H1 (cell line): Measurements from ENCODE around the gene RPS6KA6. TPM values are rescaled to one million over a fixed set of nuclear protein-coding genes. Genes with fewer than 3 reads are reported as not detected.

ENCODE experiments used
- CTCF ChIA-PET: fragments of 300-600 bp; sonication (Branson Sonifier 250); formaldehyde crosslinking; loops from one replicate; lab custom pipeline; 2021; ENCODE audit not compliant: partially characterized antibody; lab: Charles Lee
- POLR2A ChIA-PET: fragments of 300-600 bp; sonication (Branson Sonifier 250); formaldehyde crosslinking; loops from one replicate; lab custom pipeline; 2021; ENCODE audit warnings: inconsistent platforms; ENCODE audit not compliant: partially characterized antibody; lab: Charles Lee
- DNase-seq, 2 experiments: peaks; one replicate each; pipeline versions ENCODE4 v3.0.0 to v3.0.0-alpha.2; 2010 to 2022; ENCODE audit warnings: low spot score in 2 of 2, low read depth in 1 of 2, mixed read lengths in 1 of 2
- FAIRE-seq: peaks from 2 replicates; lab custom pipeline; 2011; peaks lifted over from hg19 to GRCh38; lab: Jason Lieb, UNC
- H2AFZ ChIP-seq: 2 replicates; pipeline ENCODE4 v1.8.1; 2012; ENCODE audit warnings: low read length, inconsistent platforms
- H2AK5ac ChIP-seq: 2 replicates; pipeline ENCODE4 v1.6.1; 2013; ENCODE audit warnings: low read depth, low read length
- H2BK120ac ChIP-seq: replicated peaks from 2 replicates; pipeline ENCODE3; 2013; ENCODE audit warnings: low read depth, low read length, inconsistent platforms
- H2BK12ac ChIP-seq: 2 replicates; pipeline ENCODE4 v1.6.1; 2013; ENCODE audit warnings: low read depth, low read length
- H2BK15ac ChIP-seq: 2 replicates; pipeline ENCODE4 v1.6.1; 2013; ENCODE audit warnings: low read length
- H2BK20ac ChIP-seq: 2 replicates; pipeline ENCODE4 v1.6.1; 2013; ENCODE audit warnings: low read length
- H2BK5ac ChIP-seq: 2 replicates; pipeline ENCODE4 v1.6.1; 2013; ENCODE audit warnings: low read depth, low read length
- H3K14ac ChIP-seq: 2 replicates; pipeline ENCODE4 v1.6.1; 2013; ENCODE audit warnings: inconsistent platforms; ENCODE audit not compliant: insufficient read length
- H3K18ac ChIP-seq: 2 replicates; pipeline ENCODE4 v1.6.1; 2013; ENCODE audit warnings: low read length; ENCODE audit errors: extremely low read depth
- H3K23ac ChIP-seq: 2 replicates; pipeline ENCODE4 v1.6.1; 2013; ENCODE audit warnings: inconsistent platforms; ENCODE audit not compliant: insufficient read length
- H3K23me2 ChIP-seq: 2 replicates; pipeline ENCODE4 v1.6.1; 2013; ENCODE audit warnings: low read depth, low read length
- H3K27ac ChIP-seq: 2 replicates; pipeline ENCODE4 v1.6.1; 2011; ENCODE audit warnings: low read depth, low read length, inconsistent platforms
- H3K27me3 ChIP-seq, 4 experiments: replicated peaks in 1 of 4; 1 replicate in 1 of 4; 2 replicates in 3 of 4; pipeline versions ENCODE4 v1.6.1 to v1.8.1; 2011 to 2013; ENCODE audit warnings: low read length in 3 of 4, mild to moderate bottlenecking in 3 of 4, inconsistent platforms in 2 of 4, mixed read lengths in 2 of 4, moderate library complexity in 1 of 4; ENCODE audit not compliant: control insufficient read depth in 3 of 4, insufficient read depth in 3 of 4; ENCODE audit errors: extremely low read depth in 1 of 4
- H3K36me3 ChIP-seq, 4 experiments: 2 replicates each; pipeline versions ENCODE4 v1.6.1 to v1.8.1; 2011 to 2013; ENCODE audit warnings: mild to moderate bottlenecking in 4 of 4, low read length in 3 of 4, moderate library complexity in 2 of 4, control low read depth in 1 of 4, inconsistent platforms in 1 of 4; ENCODE audit not compliant: insufficient read depth in 4 of 4, control insufficient read depth in 2 of 4
- H3K4ac ChIP-seq: replicated peaks from 2 replicates; pipeline ENCODE3; 2013; ENCODE audit warnings: low read length, low read depth, mixed read lengths, inconsistent platforms; ENCODE audit not compliant: insufficient read length
- H3K4me1 ChIP-seq, 4 experiments: replicated peaks in 1 of 4; 1 replicate in 1 of 4; 2 replicates in 3 of 4; pipeline versions ENCODE4 v1.6.1 to v1.8.1; 2011 to 2013; ENCODE audit warnings: low read length in 3 of 4, inconsistent platforms in 2 of 4, mixed read lengths in 1 of 4; ENCODE audit not compliant: insufficient read depth in 4 of 4, control insufficient read depth in 3 of 4
- H3K4me2 ChIP-seq, 2 experiments: 2 replicates each; pipeline versions ENCODE4 v1.6.1 to v1.8.1; 2011 to 2013; ENCODE audit warnings: low read depth in 2 of 2, low read length in 2 of 2, control low read depth in 1 of 2, inconsistent platforms in 1 of 2, mild to moderate bottlenecking in 1 of 2; ENCODE audit not compliant: insufficient read depth in 1 of 2
- H3K4me3 ChIP-seq, 4 experiments: fragments of 200-600, 300-600 bp in 1 of 4; sonication (generic), shearing (Covaris generic), sonication (Bioruptor Twin) in 1 of 4; 2 replicates each; pipeline versions ENCODE4 v1.5.1 to v1.8.1; 2011 to 2016; ENCODE audit warnings: low read length in 4 of 4, low read depth in 3 of 4, control low read depth in 2 of 4, inconsistent platforms in 2 of 4, mild to moderate bottlenecking in 2 of 4, mixed read lengths in 1 of 4, moderate library complexity in 1 of 4; ENCODE audit not compliant: insufficient read depth in 2 of 4; ENCODE audit errors: extremely low read depth in 1 of 4
- H3K56ac ChIP-seq: replicated peaks from 2 replicates; pipeline ENCODE3; 2013; ENCODE audit warnings: low read depth, mild to moderate bottlenecking, mixed read lengths, low read length, inconsistent platforms; ENCODE audit not compliant: insufficient read length
- H3K79me1 ChIP-seq: 2 replicates; pipeline ENCODE4 v1.6.1; 2013; ENCODE audit warnings: low read depth, low read length, control low read depth
- H3K79me2 ChIP-seq, 2 experiments: 2 replicates each; pipeline versions ENCODE4 v1.6.1 to v1.8.1; 2012 to 2013; ENCODE audit warnings: low read length in 2 of 2, mild to moderate bottlenecking in 2 of 2, inconsistent platforms in 1 of 2; ENCODE audit not compliant: insufficient read depth in 2 of 2, control insufficient read depth in 1 of 2
- H3K9ac ChIP-seq, 4 experiments: replicated peaks in 1 of 4; 1 replicate in 1 of 4; 2 replicates in 3 of 4; pipeline versions ENCODE4 v1.6.1 to v1.8.1; 2011 to 2013; ENCODE audit warnings: low read depth in 3 of 4, low read length in 3 of 4, control low read depth in 2 of 4, mild to moderate bottlenecking in 2 of 4, moderate library complexity in 2 of 4, inconsistent platforms in 1 of 4; ENCODE audit errors: extremely low read depth in 1 of 4
- H3K9me3 ChIP-seq, 2 experiments: 2 replicates each; pipeline versions ENCODE4 v1.6.1 to v1.8.1; 2012 to 2013; ENCODE audit warnings: mild to moderate bottlenecking in 2 of 2, moderate library complexity in 2 of 2, control low read depth in 1 of 2, inconsistent platforms in 1 of 2, low read depth in 1 of 2, low read length in 1 of 2, mixed read lengths in 1 of 2; ENCODE audit not compliant: insufficient read depth in 2 of 2
- H4K20me1 ChIP-seq, 2 experiments: replicated peaks in 1 of 2; 2 replicates each; pipeline versions ENCODE3 to v1.8.1; 2011 to 2013; ENCODE audit warnings: inconsistent platforms in 2 of 2, low read length in 2 of 2, mild to moderate bottlenecking in 1 of 2; ENCODE audit not compliant: insufficient read depth in 2 of 2, control insufficient read depth in 1 of 2
- H4K5ac ChIP-seq: 2 replicates; pipeline ENCODE4 v1.6.1; 2013; ENCODE audit warnings: low read length, low read depth, mixed read lengths, inconsistent platforms; ENCODE audit not compliant: insufficient read length
- H4K8ac ChIP-seq: 2 replicates; pipeline ENCODE4 v1.8.0; 2013; ENCODE audit warnings: mild to moderate bottlenecking, moderate library complexity, low read length, inconsistent platforms; ENCODE audit not compliant: insufficient read depth; ENCODE audit errors: extremely low read depth
- H4K91ac ChIP-seq: replicated peaks from 2 replicates; pipeline ENCODE3; 2013; ENCODE audit warnings: low read length, mixed read lengths, inconsistent platforms; ENCODE audit not compliant: insufficient read length
- BACH1 ChIP-seq: IDR thresholded peaks from 2 replicates; pipeline ENCODE4 v1.6.1; 2012; ENCODE audit warnings: low read length, improper control_type of control experiment
- CBX8 ChIP-seq: fragments of 300-800, 300-1000 bp; sonication (generic); IDR thresholded peaks from 2 replicates; pipeline ENCODE4 v1.7.1; 2016; ENCODE audit warnings: low read depth, low read length, borderline replicate concordance
- CEBPB ChIP-seq: IDR thresholded peaks from 2 replicates; pipeline ENCODE4 v1.6.1; 2012; ENCODE audit warnings: low read depth, low read length
- CHD2 ChIP-seq: IDR thresholded peaks from 2 replicates; pipeline ENCODE4 v1.6.1; 2012; ENCODE audit warnings: low read length, improper control_type of control experiment
- CREB1 ChIP-seq: IDR thresholded peaks from 2 replicates; pipeline ENCODE4 v1.6.1; 2012; ENCODE audit warnings: inconsistent platforms
- GTF2F1 ChIP-seq: IDR thresholded peaks from 2 replicates; pipeline ENCODE4 v1.6.1; 2012; ENCODE audit warnings: low read depth, low read length, improper control_type of control experiment, borderline replicate concordance
- HDAC2 ChIP-seq, 2 experiments: fragments of 300-600 bp in 1 of 2; sonication (generic) in 1 of 2; IDR thresholded peaks; 2 replicates each; pipeline ENCODE4 v1.6.1; 2011 to 2012; ENCODE audit warnings: low read depth in 2 of 2, low read length in 2 of 2, mild to moderate bottlenecking in 2 of 2, moderate library complexity in 2 of 2, borderline replicate concordance in 1 of 2, inconsistent platforms in 1 of 2
- HDAC6 ChIP-seq: IDR thresholded peaks from one replicate; pipeline ENCODE4 v1.7.1; 2012; ENCODE audit warnings: low read depth, mild to moderate bottlenecking, inconsistent platforms, low read length, moderate library complexity
- KDM4A ChIP-seq: IDR thresholded peaks from one replicate; pipeline ENCODE4 v1.7.1; 2012; ENCODE audit warnings: low read depth, mild to moderate bottlenecking, moderate library complexity, low read length, inconsistent platforms; ENCODE audit not compliant: severe bottlenecking
- KDM5A ChIP-seq: fragments of 200-600 bp; IDR thresholded peaks from 2 replicates; pipeline ENCODE4 v1.7.1; 2012; ENCODE audit warnings: mild to moderate bottlenecking, low read length, inconsistent platforms, mixed read lengths
- MAX ChIP-seq: IDR thresholded peaks from 2 replicates; pipeline ENCODE4 v1.6.1; 2012; ENCODE audit warnings: inconsistent platforms
- PHF8 ChIP-seq: fragments of 200-600 bp; sonication (generic); conservative IDR thresholded peaks from 2 replicates; pipeline ENCODE4 v1.7.1; 2012; ENCODE audit warnings: low read depth, mild to moderate bottlenecking, inconsistent platforms, low read length, moderate library complexity
- TAF7 ChIP-seq: optimal IDR thresholded peaks from 2 replicates; pipeline ENCODE3; 2011; ENCODE audit warnings: low read depth, mild to moderate bottlenecking, inconsistent platforms, low read length, moderate library complexity, borderline replicate concordance
- USF2 ChIP-seq: IDR thresholded peaks from 2 replicates; pipeline ENCODE4 v1.6.1; 2011; ENCODE audit warnings: low read length, improper control_type of control experiment
- WGBS, 2 experiments: shearing (Covaris generic) in 1 of 2; methylation state at CpG; one replicate each; pipeline versions ENCODE4 v1.1.6 to v1.1.7; 2013 to 2015; ENCODE audit warnings: low lambda C conversion rate in 2 of 2, mixed read lengths in 2 of 2, inconsistent platforms in 1 of 2, low coverage in 1 of 2, missing lambda C conversion rate in 1 of 2; ENCODE audit not compliant: insufficient replicate concordance in 2 of 2, insufficient coverage in 1 of 2, insufficient read length in 1 of 2; ENCODE audit errors: extremely low coverage in 1 of 2, missing lambda C conversion rate in 1 of 2; 5-methylcytosine and 5-hydroxymethylcytosine counted together
- polyA plus RNA-seq, 7 experiments: library from polyadenylated mRNA; depleted of rRNA in 3 of 7; stranded (reverse) in 5 of 7; unstranded in 2 of 7; fragments of >200 nt in 5 of 7; fragments of 200-250 nt in 2 of 7; gene quantifications; 1 replicate in 5 of 7; 2 replicates in 1 of 7; 4 replicates in 1 of 7; pipeline versions ENCODE4 v1.2.1 to v1.2.3, GENCODE V29; 2011 to 2013; ENCODE audit warnings: missing spikeins in 2 of 7, mixed read lengths in 2 of 7
- total RNA-seq: library from RNA; stranded (reverse); fragmentation: NEBNext Ultra II Directional; extraction: Animal tissue kit (Norgen Biotek cat#: 25700); gene quantifications from 2 replicates; pipeline ENCODE4 v1.2.1, GENCODE V29; 2021

RPS6KA6 gene
- total and polyA plus RNA-seq, 2 of the 8 experiments (the other 6 are each of a cell fraction or from before 2014, with no cell fraction given), result 3.5 to 14.6 TPM

DNA sequence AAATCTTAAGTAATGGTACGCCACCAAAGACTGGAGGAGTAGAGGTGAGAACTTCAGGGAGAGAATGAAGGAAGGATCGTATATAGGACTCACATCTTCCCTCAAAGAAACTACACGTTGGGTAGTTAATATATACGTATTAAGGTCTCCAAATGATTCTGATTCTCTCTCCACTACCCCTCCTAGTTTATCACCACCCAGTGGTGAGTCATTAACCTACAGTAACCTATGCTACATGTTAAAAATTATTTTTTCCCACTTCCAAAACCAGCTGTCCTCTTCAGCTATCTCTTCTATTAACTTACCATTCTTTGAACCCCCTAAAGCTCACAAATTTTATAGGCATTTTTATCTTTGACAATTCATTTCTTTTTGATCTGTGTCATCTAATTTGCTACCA lies 69.7 kb downstream of the RPS6KA6 start:
- H4K91ac ChIP-seq, result no peak overlapping the region
- no peak overlapping the region for H2AFZ ChIP-seq
- no peaks in the 10 kb centered on the region for H3K9me3 ChIP-seq
- ChIA-PET POLR2A (no interaction called here), CTCF (interaction anchor here (1.1 to 3.0 kb wide), 2 partner anchors 10 to 72 kb away, joined by 4 to 10 read pairs; no protein-coding TSS in a partner anchor)
- H3K23ac ChIP-seq, result no peak overlapping the region
- H3K27me3 ChIP-seq, result no peaks in the 10 kb centered on the region
- no peak overlapping the region for H2BK12ac ChIP-seq
- no peaks in the 10 kb centered on the region; a peak in 1 of 8 replicates for H3K36me3 ChIP-seq
- H2BK120ac ChIP-seq, result no peak overlapping the region
- no peaks in the 10 kb centered on the region for H3K79me2 ChIP-seq
- no peaks in the 10 kb centered on the region for H3K23me2 ChIP-seq
- H3K4me2 ChIP-seq, result no peak overlapping the region
- no peak overlapping the region for H2BK5ac ChIP-seq
- no peak overlapping the region for H2BK20ac ChIP-seq
- no peak overlapping the region for H4K5ac ChIP-seq
- no peak overlapping the region for H3K9ac ChIP-seq
- no peak overlapping the region for H3K18ac ChIP-seq
- H3K4me3 ChIP-seq, result no peak overlapping the region
- no peak overlapping the region for H2BK15ac ChIP-seq
- no peak overlapping the region for H3K4ac ChIP-seq
- H4K20me1 ChIP-seq, result no peaks in the 10 kb centered on the region
- no peaks in the 10 kb centered on the region for H3K79me1 ChIP-seq
- WGBS, 2 experiments, result 100% methylated on average over 4 of the region's 4 CpGs; no CpG with 5 or more reads in 1 of the 2 experiments
- H3K27ac ChIP-seq, result no peak overlapping the region
- no peak overlapping the region for H2AK5ac ChIP-seq
- no peak overlapping the region for H3K56ac ChIP-seq
- no peak for DNase-seq
- H4K8ac ChIP-seq, result no peak overlapping the region
- no peaks in the 10 kb centered on the region for H3K4me1 ChIP-seq
- FAIRE-seq, result no peak
- H3K14ac ChIP-seq, result no peak overlapping the region
- TF ChIP-seq CHD2, result no peak
- TF ChIP-seq USF2, result no peak
- no peak for TF ChIP-seq MAX
- no peak for TF ChIP-seq BACH1
- TF ChIP-seq CREB1, result no peak
- TF ChIP-seq CEBPB, result no peak
- TF ChIP-seq TAF7, result no peak
- TF ChIP-seq KDM4A, result no peak
- no peak for TF ChIP-seq GTF2F1
- TF ChIP-seq CBX8, result no peak
- TF ChIP-seq HDAC2 (IDR thresholded peaks at IDR 0.05; ENCODE audit: borderline replicate concordance in 1 of 2, low read depth in 2 of 2, low read length in 2 of 2), result no peak
- TF ChIP-seq HDAC6, result no peak
- TF ChIP-seq KDM5A, result no peak
- TF ChIP-seq PHF8, result no peak
